ENCODE data around the gene DIP2B.
A peak's percentile ranks its signal among the peaks of the same experiment; 100 is the strongest.
"Not testable (repeated sequence)": the region's sequence is repeated elsewhere in the genome, so short reads cannot be mapped to it uniquely, and the experiment has no call there.

DIP2B gene

GRCh38 chr12:50550530-50551223 lies 45.9 kb downstream of the DIP2B start:
- peak in 2 of 3 donors; percentile 59 for DNase-seq

GRCh38 chr12:50551866-50552265 lies 47.1 kb downstream of the DIP2B start:
- DNase-seq, result no peak

GRCh38 chr12:50554651-50555050 lies 49.9 kb downstream of the DIP2B start:
- DNase-seq, result no peak

- DNase-seq, result no peak
These were observed 50.7 kb downstream of the DIP2B start for GRCh38 chr12:50555471-50555885.

GRCh38 chr12:50556273-50556672 lies 51.5 kb downstream of the DIP2B start:
- no peak for DNase-seq

GRCh38 chr12:50556796-50557195 lies 52.0 kb downstream of the DIP2B start:
- DNase-seq, result not testable (repeated sequence)

- DNase-seq, result no peak
These were observed 52.6 kb downstream of the DIP2B start for GRCh38 chr12:50557421-50557820.

GRCh38 chr12:50558970-50559369 lies 54.2 kb downstream of the DIP2B start:
- no peak for DNase-seq

GRCh38 chr12:50562520-50563433 lies 58.0 kb downstream of the DIP2B start:
- DNase-seq, result peak; percentile 62 to 73 (median 70)

- no peak for DNase-seq
These were observed 58.6 kb downstream of the DIP2B start for GRCh38 chr12:50563434-50563787.

- DNase-seq, result peak; percentile 19 to 59 (median 54)
These were observed 59.6 kb downstream of the DIP2B start for GRCh38 chr12:50564237-50564947.

- no peak for DNase-seq
These were observed 60.1 kb downstream of the DIP2B start for GRCh38 chr12:50564948-50565297.

- no peak for DNase-seq
These were observed 61.3 kb downstream of the DIP2B start for GRCh38 chr12:50566066-50566465.

- no peak for DNase-seq
These were observed 63.1 kb downstream of the DIP2B start for GRCh38 chr12:50567926-50568325.

- DNase-seq, result no peak
These were observed 63.7 kb downstream of the DIP2B start for GRCh38 chr12:50568338-50569091.

- DNase-seq, result no peak
These were observed 64.5 kb downstream of the DIP2B start for GRCh38 chr12:50569321-50569720.

- DNase-seq, result peak; percentile 15 to 46 (median 40)
These were observed 65.1 kb downstream of the DIP2B start for GRCh38 chr12:50569876-50570275.

GRCh38 chr12:50571786-50572185 lies 67.0 kb downstream of the DIP2B start:
- DNase-seq, result no peak

- peak; percentile 77 to 97 (median 95) for DNase-seq
These were observed 67.5 kb downstream of the DIP2B start for GRCh38 chr12:50572287-50572686.

- no peak for DNase-seq
These were observed 68.0 kb downstream of the DIP2B start for GRCh38 chr12:50572760-50573159.

- no peak for DNase-seq
These were observed 68.5 kb downstream of the DIP2B start for GRCh38 chr12:50573271-50573670.

- DNase-seq, result no peak
These were observed 70.0 kb downstream of the DIP2B start for GRCh38 chr12:50574601-50575348.
